ENCODE results near the gene HLCS. TPM values are rescaled to one million over a fixed set of nuclear protein-coding genes. Genes with fewer than 3 reads are reported as not detected.

The HLCS gene
- total and polyA plus RNA-seq, 2 of the 8 experiments (the other 6 are each of a cell fraction or from before 2014, with no cell fraction given) = 4.7 to 12.2 TPM

DNA sequence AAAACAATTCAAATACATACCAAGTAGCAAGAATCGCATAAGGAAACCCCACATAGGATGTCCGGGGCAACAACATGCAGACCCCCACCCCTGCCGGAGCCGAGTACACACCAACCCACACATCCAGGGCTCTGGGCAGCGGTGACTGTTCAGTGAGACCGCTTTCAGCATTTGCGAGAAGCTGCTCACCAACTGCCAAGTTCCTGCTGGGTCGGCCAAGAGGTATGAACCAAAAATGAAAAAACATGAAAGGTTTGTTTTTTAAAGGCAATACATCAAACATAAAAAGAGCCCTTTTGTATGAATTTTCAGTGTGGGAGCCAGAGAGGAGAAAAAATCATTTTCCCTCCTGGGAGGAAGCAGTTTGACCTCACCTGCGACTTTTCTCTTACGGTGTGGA, 175.3 kb downstream of the HLCS start:
- H3K27me3 ChIP-seq (replicated peaks in 1 of 4; ENCODE audit: control insufficient read depth in 3 of 4, extremely low read depth in 1 of 4, insufficient read depth in 3 of 4, low read length in 3 of 4) = no peaks in the 10 kb centered on the region
- no peak overlapping the region for H4K5ac ChIP-seq (ENCODE audit: insufficient read length, low read depth, low read length)
- H2AK5ac ChIP-seq (ENCODE audit: low read depth, low read length) = no peak overlapping the region
- no peaks in the 10 kb centered on the region for H3K36me3 ChIP-seq (ENCODE audit: control insufficient read depth in 2 of 4, insufficient read depth in 4 of 4, low read length in 3 of 4)
- no peaks in the 10 kb centered on the region for H4K20me1 ChIP-seq (replicated peaks in 1 of 2; ENCODE audit: control insufficient read depth in 1 of 2, insufficient read depth in 2 of 2, low read length in 2 of 2)
- H3K23me2 ChIP-seq (ENCODE audit: low read depth, low read length) = no peaks in the 10 kb centered on the region
- no peaks in the 10 kb centered on the region for H3K79me1 ChIP-seq (ENCODE audit: low read depth, low read length)
- no peak overlapping the region for H2BK15ac ChIP-seq (ENCODE audit: low read length)
- H3K9ac ChIP-seq (replicated peaks in 1 of 4; ENCODE audit: extremely low read depth in 1 of 4, low read depth in 3 of 4, low read length in 3 of 4) = no peak overlapping the region
- H3K4me2 ChIP-seq (ENCODE audit: insufficient read depth in 1 of 2, low read depth in 2 of 2, low read length in 2 of 2) = no peak overlapping the region
- H3K4me3 ChIP-seq (ENCODE audit: extremely low read depth in 1 of 4, insufficient read depth in 2 of 4, low read depth in 3 of 4, low read length in 4 of 4) = no peak overlapping the region
- H4K91ac ChIP-seq (replicated peaks; ENCODE audit: insufficient read length, low read length) = no peak overlapping the region
- no peaks in the 10 kb centered on the region for H3K9me3 ChIP-seq (ENCODE audit: insufficient read depth in 2 of 2, low read depth in 1 of 2, low read length in 1 of 2)
- no peak overlapping the region for H2BK120ac ChIP-seq (replicated peaks; ENCODE audit: low read depth, low read length)
- CTCF ChIA-PET (ENCODE audit: partially characterized antibody) = interaction anchor here (0.9 to 1.3 kb wide), 3 partner anchors 16 to 160 kb away, joined by 3 read pairs; no protein-coding TSS in a partner anchor
- no peak overlapping the region for H3K4ac ChIP-seq (replicated peaks; ENCODE audit: insufficient read length, low read depth, low read length)
- no peak overlapping the region for H2AFZ ChIP-seq (ENCODE audit: low read length)
- H3K27ac ChIP-seq (ENCODE audit: low read depth, low read length) = no peak overlapping the region
- WGBS, 2 experiments (ENCODE audit: extremely low coverage in 1 of 2, insufficient coverage in 1 of 2, insufficient read length in 1 of 2, insufficient replicate concordance in 2 of 2, low coverage in 1 of 2, low lambda C conversion rate in 2 of 2, missing lambda C conversion rate in 1 of 2) = 90% methylated on average over 10 of the region's 10 CpGs; no CpG with 5 or more reads in 1 of the 2 experiments
- H2BK20ac ChIP-seq (ENCODE audit: low read length) = no peak overlapping the region
- TF ChIP-seq SP2 (IDR thresholded peaks at IDR 0.05; ENCODE audit: low read length) = no peak
- POLR2A ChIA-PET (ENCODE audit: partially characterized antibody) = no interaction called here
- no peak overlapping the region for H2BK5ac ChIP-seq (ENCODE audit: low read depth, low read length)
- H3K14ac ChIP-seq (ENCODE audit: insufficient read length) = no peak overlapping the region
- no peak overlapping the region for H3K23ac ChIP-seq (ENCODE audit: insufficient read length)
- no peak for FAIRE-seq
- no peak for DNase-seq (ENCODE audit: low read depth in 1 of 2, low spot score in 2 of 2)
- H3K56ac ChIP-seq (replicated peaks; ENCODE audit: insufficient read length, low read depth, low read length) = no peak overlapping the region
- no peaks in the 10 kb centered on the region for H3K79me2 ChIP-seq (ENCODE audit: control insufficient read depth in 1 of 2, insufficient read depth in 2 of 2, low read length in 2 of 2)
- no peak overlapping the region for H3K18ac ChIP-seq (ENCODE audit: extremely low read depth, low read length)
- H3K4me1 ChIP-seq (replicated peaks in 1 of 4; ENCODE audit: control insufficient read depth in 3 of 4, insufficient read depth in 4 of 4, low read length in 3 of 4) = peaks cover 0 to 4% (median 3%) of the 10 kb centered on the region in 4 experiments; a peak in 5 of 7 replicates
- no peak overlapping the region for H2BK12ac ChIP-seq (ENCODE audit: low read depth, low read length)
- no peak overlapping the region for H4K8ac ChIP-seq (ENCODE audit: extremely low read depth, insufficient read depth, low read length)

All from H1 (cell line).